GM12878 (cell line): ENCODE results near the gene LARP4. TPM values are rescaled to one million over a fixed set of nuclear protein-coding genes. Genes with fewer than 3 reads are reported as not detected.

ENCODE experiments used
- ATAC-seq: fragments of 200-7000 bp; cut with Tn5 transposase; 3 replicates; pipeline ENCODE4 v1.9.1; 2020; ENCODE audit warnings: mild to moderate bottlenecking, moderate library complexity
- BruUV-seq: library from RNA; stranded (reverse); fragments of 400-500 nt; replicated peaks from 2 replicates; lab custom pipeline; 2021; lab: Mats Ljungman, UMichigan
- CTCF ChIA-PET: fragments of 300-600 bp; sonication (Branson Sonifier 250); formaldehyde crosslinking; extraction: SDS; loops from one replicate; lab custom pipeline; 2021; ENCODE audit warnings: inconsistent platforms; lab: Yijun Ruan, JAX
- POLR2A ChIA-PET: fragments of 350-600 bp; formaldehyde crosslinking; extraction: SDS; loops from one replicate; lab custom pipeline; 2021; ENCODE audit warnings: inconsistent platforms; lab: Charles Lee
- RAD21 ChIA-PET: fragments of 300-600 bp; sonication (Branson Sonifier 250); formaldehyde crosslinking; loops from one replicate; lab custom pipeline; 2023; ENCODE audit warnings: antibody characterized with exemption; ENCODE audit not compliant: unreplicated experiment; lab: Charles Lee
- SMC1A ChIA-PET: fragments of 300-600 bp; sonication (Branson Sonifier 250); formaldehyde crosslinking; loops from one replicate; lab custom pipeline; 2023; ENCODE audit not compliant: unreplicated experiment, uncharacterized antibody; lab: Charles Lee
- DNase-seq: peaks from one replicate; pipeline ENCODE4 v3.0.0-alpha.2; 2011; ENCODE audit warnings: low read depth, low spot score
- FAIRE-seq: peaks from 3 replicates; lab custom pipeline; 2011; peaks lifted over from hg19 to GRCh38; lab: Jason Lieb, UNC
- H2AFZ ChIP-seq: 2 replicates; pipeline ENCODE4 v1.6.0; 2011; ENCODE audit warnings: low read depth, low read length, control low read depth; ENCODE audit not compliant: control insufficient read depth
- H3K27ac ChIP-seq: 2 replicates; pipeline ENCODE4 v1.5.1; 2011; ENCODE audit warnings: control low read depth; ENCODE audit not compliant: control insufficient read depth, insufficient read depth
- H3K27me3 ChIP-seq, 2 experiments: replicated peaks in 1 of 2; 2 replicates each; pipeline versions ENCODE4 v1.6.0 to v1.6.1; 2011; ENCODE audit warnings: low read length in 1 of 2; ENCODE audit not compliant: control insufficient read depth in 2 of 2, insufficient read depth in 2 of 2
- H3K36me3 ChIP-seq, 2 experiments: 2 replicates each; pipeline ENCODE4 v1.5.1; 2011; ENCODE audit warnings: low read length in 1 of 2; ENCODE audit not compliant: control insufficient read depth in 2 of 2, insufficient read depth in 2 of 2
- H3K4me1 ChIP-seq: 2 replicates; pipeline ENCODE4 v1.6.1; 2011; ENCODE audit warnings: mild to moderate bottlenecking, low read length, moderate library complexity, mixed read lengths; ENCODE audit not compliant: control insufficient read depth, insufficient read depth
- H3K4me2 ChIP-seq: 2 replicates; pipeline ENCODE4 v1.6.0; 2011; ENCODE audit warnings: control low read depth; ENCODE audit not compliant: control insufficient read depth, insufficient read depth
- H3K4me3 ChIP-seq: fragments of 200-600 bp; sonication (generic); 2 replicates; pipeline ENCODE4 v1.5.1; 2016
- H3K79me2 ChIP-seq: 2 replicates; pipeline ENCODE4 v1.6.0; 2011; ENCODE audit warnings: low read length; ENCODE audit not compliant: control insufficient read depth, insufficient read depth
- H3K9ac ChIP-seq: 2 replicates; pipeline ENCODE4 v1.8.0; 2011; ENCODE audit warnings: low read length, control low read depth, mixed read lengths; ENCODE audit not compliant: control insufficient read depth, insufficient read depth
- H3K9me3 ChIP-seq: replicated peaks from 3 replicates; pipeline ENCODE4 v1.5.1; 2011; ENCODE audit warnings: mild to moderate bottlenecking, low read length; ENCODE audit not compliant: control insufficient read depth, insufficient read depth
- H4K20me1 ChIP-seq: 2 replicates; pipeline ENCODE4 v1.6.0; 2011; ENCODE audit not compliant: control insufficient read depth, insufficient read depth
- BCL11A ChIP-seq: IDR thresholded peaks from 2 replicates; pipeline ENCODE4 v1.6.1; 2011; ENCODE audit warnings: low read depth, low read length
- EZH2 ChIP-seq: IDR thresholded peaks from 2 replicates; pipeline ENCODE4 v1.6.1; 2012; ENCODE audit warnings: low read depth, mild to moderate bottlenecking, control low read depth, inconsistent platforms, low read length, borderline replicate concordance; ENCODE audit not compliant: control insufficient read depth
- GABPA ChIP-seq: IDR thresholded peaks from 2 replicates; pipeline ENCODE4 v1.6.1; 2014; ENCODE audit warnings: antibody characterized with exemption, low read depth, mild to moderate bottlenecking, inconsistent platforms
- SMAD1 ChIP-seq: fragments of 450-650 bp; IDR thresholded peaks from 2 replicates; pipeline ENCODE4 v1.6.1; 2018; ENCODE audit warnings: mild to moderate bottlenecking, low read depth; ENCODE audit not compliant: partially characterized antibody
- STAT3 ChIP-seq: IDR thresholded peaks from 2 replicates; pipeline ENCODE4 v1.6.1; 2011; ENCODE audit warnings: low read depth, low read length, improper control_type of control experiment
- ZBTB11 ChIP-seq: fragments of 450-650 bp; formaldehyde crosslinking; IDR thresholded peaks from 2 replicates; pipeline ENCODE4 v1.5.0; 2022; ENCODE audit warnings: mild to moderate bottlenecking, missing genetic modification characterization
- ZBTB4 ChIP-seq: fragments of 450-650 bp; formaldehyde crosslinking; IDR thresholded peaks from 2 replicates; pipeline ENCODE4 v1.4.0; 2022; ENCODE audit warnings: mild to moderate bottlenecking, moderate library complexity
- WGBS: methylation state at CpG from one replicate; pipeline ENCODE4 v1.1.6; 2016; ENCODE audit warnings: low lambda C conversion rate; ENCODE audit not compliant: insufficient replicate concordance, insufficient coverage; ENCODE audit errors: missing lambda C conversion rate; 5-methylcytosine and 5-hydroxymethylcytosine counted together
- in situ Hi-C: fragments of 300-500 bp; cut with MboI; formaldehyde crosslinking; loops from 9 replicates; pipeline ENCODE4 v1.14.3; 2018; ENCODE audit warnings: mixed read lengths
- intact Hi-C: fragments of 100-400 bp; cut with micrococcal nuclease; formaldehyde crosslinking; loops from one replicate; pipeline ENCODE4 v1.14.2; 2022; ENCODE audit not compliant: unreplicated experiment
- polyA plus RNA-seq, 11 experiments: library from polyadenylated mRNA; depleted of rRNA in 4 of 11; unstranded in 6 of 11; stranded (reverse) in 5 of 11; fragments of >200 nt; fragmentation: Nextera tagmentation in 4 of 11; fragmentation: Illumina TruSeq in 1 of 11; extraction: Ambion mirVana in 4 of 11; extraction: Trizol in 1 of 11; gene quantifications; 1 replicate in 1 of 11; 2 replicates in 10 of 11; pipeline versions ENCODE4 v1.2.1 to v1.2.3, GENCODE V29; 2011 to 2016; ENCODE audit warnings: inconsistent platforms in 2 of 11, missing spikeins in 2 of 11, low read depth in 1 of 11
- total RNA-seq, 4 experiments: library from RNA; depleted of rRNA in 3 of 4; stranded (reverse); fragments of >200 nt in 3 of 4; fragmentation: Illumina TruSeq in 1 of 4; extraction: Trizol in 1 of 4; gene quantifications; 2 replicates each; pipeline versions ENCODE4 v1.2.1 to v1.2.3, GENCODE V29; 2013 to 2021

LARP4 gene
- total and polyA plus RNA-seq, 10 of the 15 experiments (the other 5 are each of a cell fraction or from before 2014, with no cell fraction given) = 24.1 to 72.6 (median 35.6) TPM

- TF ChIP-seq ZBTB4 (CRISPR knock-in tag) (no peak), GABPA (no peak), ZBTB11 (CRISPR knock-in tag) (no peak), EZH2 (no peak), SMAD1 (no peak), BCL11A (no peak), STAT3 (no peak)
- TF ChIP-seq, all 136 proteins: peak for 0
- no peaks in the 10 kb centered on the region for H4K20me1 ChIP-seq
- no TSS peak for BruUV-seq
- SMC1A ChIA-PET = interaction anchor here (1.0 to 1.3 kb wide), 2 partner anchors 11 to 20 kb away, joined by 4 read pairs; no protein-coding TSS in a partner anchor
- in situ Hi-C loops = no loop called here
- H3K27ac ChIP-seq = no peak overlapping the region
- no peak for DNase-seq
- intact Hi-C loops = no loop called here
- no peaks in the 10 kb centered on the region for H3K4me1 ChIP-seq
- no peak overlapping the region for H3K4me2 ChIP-seq
- no peaks in the 10 kb centered on the region for H3K9me3 ChIP-seq
- POLR2A ChIA-PET = interaction anchor here (0.6 kb wide), 1 partner anchor 139 kb away, joined by 3 read pairs; no protein-coding TSS in a partner anchor
- no peaks in the 10 kb centered on the region for H3K79me2 ChIP-seq
- H2AFZ ChIP-seq = no peak overlapping the region
- no peak for ATAC-seq
- no peak overlapping the region for H3K4me3 ChIP-seq
- H3K36me3 ChIP-seq = no peaks in the 10 kb centered on the region
- RAD21 ChIA-PET = no interaction called here
- H3K9ac ChIP-seq = no peak overlapping the region
- 62% methylated on average over 11 of the region's 11 CpGs for WGBS
- no peaks in the 10 kb centered on the region for H3K27me3 ChIP-seq
- CTCF ChIA-PET = interaction anchor here (1.1 to 1.3 kb wide), 2 partner anchors 12 to 175 kb away, joined by 3 read pairs; no protein-coding TSS in a partner anchor
- no peak for FAIRE-seq
These were observed 49.3 kb upstream of the LARP4 start for GRCh38 chr12:50351120-50352043.
